RPMI7951 (cell line): ENCODE measurements around the gene FREY1. TPM values are rescaled to one million over a fixed set of nuclear protein-coding genes. Genes with fewer than 3 reads are reported as not detected.
"Not testable (repeated sequence)": the region's sequence is repeated elsewhere in the genome, so short reads cannot be mapped to it uniquely, and the experiment has no call there.

Source experiments
- DNase-seq: peaks from one replicate; pipeline ENCODE4 v3.0.0-alpha.2; 2012; ENCODE audit warnings: low read depth
- total RNA-seq: library from RNA; depleted of rRNA; stranded (reverse); fragments of >200 nt; shearing (Covaris generic); gene quantifications from 2 replicates; pipeline ENCODE4 v1.2.3, GENCODE V29; 2014

The FREY1 gene
- total RNA-seq, 1 experiment from 2014 or later: not detected

GRCh38 chr11:45915446-45915845, 8.4 kb upstream of the FREY1 start:
- DNase-seq: no peak

GRCh38 chr11:45913942-45914635, 7.0 kb upstream of the FREY1 start:
- DNase-seq: no peak

GRCh38 chr11:45913514-45913913, 6.4 kb upstream of the FREY1 start:
- no peak for DNase-seq

- no peak for DNase-seq
Measured at GRCh38 chr11:45910623-45911022, 3.6 kb upstream of the FREY1 start.

GRCh38 chr11:45909594-45910475, 2.8 kb upstream of the FREY1 start:
- DNase-seq: no peak

- DNase-seq: no peak
Measured at GRCh38 chr11:45907911-45908370, 870 bp upstream of the FREY1 start.

- DNase-seq: no peak
Measured at GRCh38 chr11:45906096-45906682, 882 bp downstream of the FREY1 start.

- DNase-seq: not testable (repeated sequence)
Measured at GRCh38 chr11:45905576-45905975, 1.5 kb downstream of the FREY1 start.

- no peak for DNase-seq
Measured at GRCh38 chr11:45905095-45905494, 2.0 kb downstream of the FREY1 start.

- no peak for DNase-seq
Measured at GRCh38 chr11:45904309-45904915, 2.7 kb downstream of the FREY1 start.

- DNase-seq: no peak
Measured at GRCh38 chr11:45902452-45903380, 4.4 kb downstream of the FREY1 start.

- no peak for DNase-seq
Measured at GRCh38 chr11:45901626-45902025, 5.4 kb downstream of the FREY1 start.

- DNase-seq: no peak
Measured at GRCh38 chr11:45900916-45901617, 6.0 kb downstream of the FREY1 start.

GRCh38 chr11:45900175-45900800, 6.8 kb downstream of the FREY1 start:
- DNase-seq: peak; percentile 13

- DNase-seq: peak; percentile 81
Measured at GRCh38 chr11:45899448-45900174, 7.5 kb downstream of the FREY1 start.

GRCh38 chr11:45899086-45899447, 8.0 kb downstream of the FREY1 start:
- DNase-seq: no peak

GRCh38 chr11:45897556-45897955, 9.5 kb downstream of the FREY1 start:
- DNase-seq: no peak

- no peak for DNase-seq
Measured at GRCh38 chr11:45896422-45896984, 10.6 kb downstream of the FREY1 start.
